HepG2 (cell line): ENCODE measurements around the gene STBD1. TPM values are rescaled to one million over a fixed set of nuclear protein-coding genes. Genes with fewer than 3 reads are reported as not detected.
A peak's percentile ranks its signal among the peaks of the same experiment; 100 is the strongest.

Experiments used
- ATAC-seq: fragments of 200-7000 bp; cut with Tn5 transposase; 3 replicates; pipeline ENCODE4 v1.9.1; 2020; ENCODE audit warnings: mild to moderate bottlenecking, moderate library complexity
- BruUV-seq: library from RNA; stranded (reverse); fragments of 400-500 nt; replicated peaks from 2 replicates; lab custom pipeline; 2021; lab: Mats Ljungman, UMichigan
- CTCF ChIA-PET: fragments of 300-600 bp; formaldehyde crosslinking; extraction: SDS; loops from one replicate; lab custom pipeline; 2021; ENCODE audit warnings: low total read pairs, inconsistent platforms, low intra/inter-chr PET ratio; lab: Yijun Ruan, JAX
- POLR2A ChIA-PET: fragments of 350-600 bp; sonication (Branson Sonifier 250); formaldehyde crosslinking; loops from one replicate; lab custom pipeline; 2020; ENCODE audit warnings: antibody characterized with exemption, inconsistent platforms; lab: Yijun Ruan, JAX
- DNase-seq: peaks from one replicate; pipeline ENCODE4 v3.0.0-alpha.2; 2015; ENCODE audit warnings: low spot score
- FAIRE-seq: peaks from 3 replicates; lab custom pipeline; 2011; peaks lifted over from hg19 to GRCh38; lab: Jason Lieb, UNC
- H2AFZ ChIP-seq: one replicate; pipeline ENCODE4 v1.6.1; 2011; ENCODE audit warnings: low read length, inconsistent platforms
- H3K27ac ChIP-seq: fragments of 300-600 bp; 3 replicates; pipeline ENCODE4 v1.8.0; 2011; ENCODE audit warnings: mixed run types, mild to moderate bottlenecking, mixed read lengths, low read length, inconsistent platforms; ENCODE audit not compliant: insufficient read depth; ENCODE audit errors: extremely low read length
- H3K27me3 ChIP-seq, 2 experiments: fragments of 200-600 bp in 1 of 2; 2 replicates in 1 of 2; 3 replicates in 1 of 2; pipeline versions ENCODE4 v1.6.0 to v1.8.0; 2011; ENCODE audit warnings: low read length in 2 of 2, mild to moderate bottlenecking in 2 of 2, moderate library complexity in 2 of 2, inconsistent platforms in 1 of 2; ENCODE audit not compliant: insufficient read depth in 2 of 2, control insufficient read depth in 1 of 2
- H3K36me3 ChIP-seq, 2 experiments: fragments of 200-600 bp in 1 of 2; replicated peaks in 1 of 2; 2 replicates in 1 of 2; 3 replicates in 1 of 2; pipeline versions ENCODE4 v1.5.1 to v1.8.0; 2011; ENCODE audit warnings: low read length in 2 of 2, inconsistent platforms in 1 of 2; ENCODE audit not compliant: insufficient read depth in 2 of 2, control insufficient read depth in 1 of 2
- H3K4me1 ChIP-seq: 2 replicates; pipeline ENCODE4 v1.5.1; 2012; ENCODE audit warnings: low read length, inconsistent platforms; ENCODE audit not compliant: insufficient read depth
- H3K4me2 ChIP-seq: 2 replicates; pipeline ENCODE4 v1.6.0; 2011; ENCODE audit warnings: low read depth, low read length, inconsistent platforms
- H3K4me3 ChIP-seq, 3 experiments: fragments of 200-600 bp in 1 of 3; sonication (generic), shearing (Covaris generic) in 1 of 3; replicated peaks in 1 of 3; 2 replicates each; pipeline ENCODE4 v1.5.1; 2011 to 2016; ENCODE audit warnings: low read length in 3 of 3, inconsistent platforms in 2 of 3, low read depth in 2 of 3, mild to moderate bottlenecking in 2 of 3, control low read depth in 1 of 3, mixed read lengths in 1 of 3; ENCODE audit not compliant: insufficient read depth in 1 of 3
- H3K79me2 ChIP-seq: one replicate; pipeline ENCODE4 v1.6.1; 2011; ENCODE audit warnings: low read length, inconsistent platforms; ENCODE audit not compliant: insufficient read depth
- H3K9ac ChIP-seq: 2 replicates; pipeline ENCODE4 v1.6.0; 2011; ENCODE audit warnings: mild to moderate bottlenecking, low read depth, low read length, inconsistent platforms; ENCODE audit not compliant: insufficient read depth
- H3K9me3 ChIP-seq: 2 replicates; pipeline ENCODE4 v1.5.1; 2012; ENCODE audit warnings: mild to moderate bottlenecking, low read length
- H4K20me1 ChIP-seq: 2 replicates; pipeline ENCODE4 v1.6.0; 2011; ENCODE audit warnings: inconsistent platforms, mild to moderate bottlenecking, low read length, moderate library complexity; ENCODE audit not compliant: insufficient read depth
- REST ChIP-seq, 2 experiments: IDR thresholded peaks; 2 replicates each; pipeline ENCODE4 v1.6.1; 2011 to 2012; ENCODE audit warnings: low read length in 2 of 2, borderline replicate concordance in 1 of 2, low read depth in 1 of 2, mild to moderate bottlenecking in 1 of 2, moderate library complexity in 1 of 2
- WGBS: methylation state at CpG from one replicate; pipeline ENCODE4 v1.1.6; 2017; ENCODE audit warnings: low lambda C conversion rate; 5-methylcytosine and 5-hydroxymethylcytosine counted together
- in situ Hi-C: cut with HindIII; loops from 2 replicates; pipeline ENCODE4 v1.10.0; 2017; ENCODE audit warnings: low pct_unique_long_range_greater_than_20kb; ENCODE audit not compliant: extremely low pct_ligation_motif_present
- intact Hi-C: fragments of 100-400 bp; cut with micrococcal nuclease; formaldehyde crosslinking; loops from one replicate; pipeline ENCODE4 v1.10.0; 2022; ENCODE audit not compliant: unreplicated experiment
- polyA plus RNA-seq, 8 experiments: library from polyadenylated mRNA; depleted of rRNA in 3 of 8; stranded (reverse) in 7 of 8; unstranded in 1 of 8; fragments of >200 nt; fragmentation: Illumina TruSeq in 4 of 8; extraction: Trizol in 4 of 8; gene quantifications; 2 replicates each; pipeline versions ENCODE4 v1.2.1 to v1.2.3, GENCODE V29; 2011 to 2016; ENCODE audit warnings: low read depth in 4 of 8, missing spikeins in 1 of 8, mixed read lengths in 1 of 8; ENCODE audit not compliant: insufficient read depth in 1 of 8
- total RNA-seq, 5 experiments: library from RNA; depleted of rRNA; stranded (reverse); fragments of >200 nt; fragmentation: Illumina TruSeq; extraction: Trizol; gene quantifications; 2 replicates each; pipeline ENCODE4 v1.2.3, GENCODE V29; 2016; ENCODE audit warnings: low read depth in 1 of 5
- TF ChIP-seq, protein P1 (sequence below): sonication (generic); formaldehyde crosslinking; IDR thresholded peaks from 2 replicates; pipeline ENCODE4 v1.8.1; 2023; ENCODE audit warnings: missing genetic modification reagents, inconsistent platforms, borderline replicate concordance

Gene STBD1
- total and polyA plus RNA-seq, 2 of the 13 experiments (the other 11 are each of a cell fraction or from before 2014, with no cell fraction given): 2.8 to 4.3 TPM

DNA sequence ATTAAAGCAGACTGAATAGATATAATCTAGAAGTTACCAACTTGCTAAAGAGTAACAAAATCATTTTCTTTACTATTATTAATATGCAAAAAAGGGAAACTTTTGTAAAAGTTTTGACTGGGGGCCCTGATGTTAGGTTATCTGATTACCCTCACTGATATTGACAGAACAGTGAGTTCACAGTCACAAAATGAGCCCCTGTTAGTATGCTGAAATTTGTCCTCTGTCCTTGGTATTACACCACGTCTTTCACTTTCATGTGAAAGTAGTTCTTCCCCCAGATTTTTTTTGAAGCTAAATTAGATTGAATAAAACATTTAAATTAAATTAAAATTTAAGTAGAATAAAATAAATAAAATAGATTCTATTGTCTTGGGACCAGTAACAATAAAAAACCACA is 5.9 kb downstream of the STBD1 start:
- Histone ChIP-seq H3K36me3 (peaks cover 4 to 7% of the 10 kb centered on the region in 2 experiments; a peak in 3 of 5 replicates), H3K4me3 (no peak overlapping the region), H3K4me1 (peaks cover 59% of the 10 kb centered on the region), H2AFZ (no peak overlapping the region), H3K79me2 (peaks cover 3% of the 10 kb centered on the region), H3K4me2 (no peak overlapping the region), H3K27me3 (no peaks in the 10 kb centered on the region), H4K20me1 (no peaks in the 10 kb centered on the region), H3K9me3 (peaks cover 13% of the 10 kb centered on the region), H3K27ac (peak overlapping the region; percentile 6), H3K9ac (no peak overlapping the region)
- no peak for ATAC-seq
- BruUV-seq: no TSS peak
- ChIA-PET CTCF (no interaction called here), POLR2A (no interaction called here)
- TF ChIP-seq, protein P1, sequence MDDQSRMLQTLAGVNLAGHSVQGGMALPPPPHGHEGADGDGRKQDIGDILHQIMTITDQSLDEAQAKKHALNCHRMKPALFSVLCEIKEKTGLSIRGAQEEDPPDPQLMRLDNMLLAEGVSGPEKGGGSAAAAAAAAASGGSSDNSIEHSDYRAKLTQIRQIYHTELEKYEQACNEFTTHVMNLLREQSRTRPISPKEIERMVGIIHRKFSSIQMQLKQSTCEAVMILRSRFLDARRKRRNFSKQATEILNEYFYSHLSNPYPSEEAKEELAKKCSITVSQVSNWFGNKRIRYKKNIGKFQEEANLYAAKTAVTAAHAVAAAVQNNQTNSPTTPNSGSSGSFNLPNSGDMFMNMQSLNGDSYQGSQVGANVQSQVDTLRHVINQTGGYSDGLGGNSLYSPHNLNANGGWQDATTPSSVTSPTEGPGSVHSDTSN (CRISPR knock-in tag): no peak
- TF ChIP-seq REST (IDR thresholded peaks at IDR 0.05; ENCODE audit: borderline replicate concordance in 1 of 2, low read depth in 1 of 2, low read length in 2 of 2): peak in 1 of 2 experiments; percentile 77; a peak in 2 of 4 replicates
- WGBS: 5% methylated on average over 1 of the region's 1 CpG
- FAIRE-seq: no peak
- in situ Hi-C loops: no loop called here
- intact Hi-C loops: no loop called here
- DNase-seq: no peak
